C4-2B (cell line): ENCODE measurements around the gene HTR7.
"Not testable (repeated sequence)": the region's sequence is repeated elsewhere in the genome, so short reads cannot be mapped to it uniquely, and the experiment has no call there.

Source experiments
- H3K27ac ChIP-seq: fragments of 450-650 bp; 2 replicates; pipeline ENCODE4 v1.5.1; 2017
- CTCF ChIP-seq: fragments of 450-650 bp; conservative IDR thresholded peaks from 2 replicates; pipeline ENCODE4 v1.5.1; 2017; ENCODE audit warnings: mild to moderate bottlenecking
- ZFX ChIP-seq: fragments of 450-650 bp; IDR thresholded peaks from 2 replicates; pipeline ENCODE4 v1.6.1; 2017

Gene HTR7

GRCh38 chr10:90887555-90887954 is 29.7 kb upstream of the HTR7 start:
- TF ChIP-seq ZFX (no peak), CTCF (no peak)
- H3K27ac ChIP-seq: peak overlapping the region; percentile 75

GRCh38 chr10:90885176-90885575 is 27.3 kb upstream of the HTR7 start:
- TF ChIP-seq ZFX: no peak
- TF ChIP-seq CTCF: no peak
- H3K27ac ChIP-seq: no peak overlapping the region

- TF ChIP-seq ZFX (no peak), CTCF (no peak)
- peak overlapping the region; percentile 29; the same call in 1 of the 2 replicates for H3K27ac ChIP-seq
These were observed 26.6 kb upstream of the HTR7 start for GRCh38 chr10:90884431-90884830.

- H3K27ac ChIP-seq: not testable (repeated sequence)
These were observed 22.4 kb upstream of the HTR7 start for GRCh38 chr10:90880059-90880719.

GRCh38 chr10:90879062-90879461 is 21.2 kb upstream of the HTR7 start:
- TF ChIP-seq CTCF (no peak), ZFX (no peak)
- H3K27ac ChIP-seq: no peak overlapping the region

More at GRCh38 chr10:90880059-90880719, 22.4 kb upstream of the HTR7 start:
- TF ChIP-seq CTCF: peak; percentile 90

- no peak for TF ChIP-seq ZFX
- no peak for TF ChIP-seq CTCF
- peak overlapping the region; percentile 75 for H3K27ac ChIP-seq
These were observed 14.8 kb upstream of the HTR7 start for GRCh38 chr10:90872648-90873020.

- peak within 1 kb of the TSS; percentile 75 for H3K27ac ChIP-seq
- no peak for TF ChIP-seq ZFX
- TF ChIP-seq CTCF: no peak
These were observed 14.2 kb upstream of the HTR7 start, which contains the start of gene RPP30 for GRCh38 chr10:90871766-90872647. RPP30 (plus strand) TSS chr10:90871974; CDS start chr10:90871987, 13 bp downstream.
